NCI-H2107 treated with DMSO at 0.1 percent for 48 hours (cell line): ENCODE data around the gene DRC1.

ENCODE experiments used
- DNase-seq: peaks from one replicate; lab custom pipeline; 2025; ENCODE audit not compliant: unreplicated experiment; lab: John Stamatoyannopoulos, UW

DRC1 gene

DNA sequence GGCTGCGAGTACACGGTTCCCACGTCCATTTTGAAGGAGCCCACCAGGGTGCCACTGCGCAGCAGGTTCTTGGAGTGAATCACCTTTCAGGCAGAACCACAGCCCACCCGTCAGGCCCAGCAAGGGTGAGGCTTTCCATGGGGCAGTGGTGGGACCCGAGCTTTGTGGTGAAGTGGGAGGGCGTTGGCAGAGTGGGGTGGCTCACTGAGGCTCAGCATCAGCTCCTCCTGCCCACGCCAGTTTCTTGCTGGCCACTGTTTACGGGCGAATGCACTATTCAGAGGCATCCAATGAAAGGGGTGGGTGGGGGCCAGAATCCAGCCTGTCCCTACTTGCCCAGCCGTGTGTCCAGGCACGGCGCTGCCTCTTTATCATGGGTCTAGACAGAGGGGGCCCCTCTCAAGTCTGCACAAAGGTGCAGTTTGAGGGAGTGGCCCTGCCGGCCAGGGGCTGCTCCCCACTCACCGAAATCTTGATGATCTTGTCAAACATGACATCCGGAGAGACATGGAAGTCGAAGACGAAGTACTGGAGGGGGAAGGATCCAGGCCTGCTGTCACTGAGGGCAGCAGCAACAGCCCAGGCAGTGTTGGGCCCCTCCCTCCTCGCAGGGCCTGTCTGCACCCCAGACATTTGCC, 87.6 kb downstream of the DRC1 start:
- no peak for DNase-seq

DNA sequence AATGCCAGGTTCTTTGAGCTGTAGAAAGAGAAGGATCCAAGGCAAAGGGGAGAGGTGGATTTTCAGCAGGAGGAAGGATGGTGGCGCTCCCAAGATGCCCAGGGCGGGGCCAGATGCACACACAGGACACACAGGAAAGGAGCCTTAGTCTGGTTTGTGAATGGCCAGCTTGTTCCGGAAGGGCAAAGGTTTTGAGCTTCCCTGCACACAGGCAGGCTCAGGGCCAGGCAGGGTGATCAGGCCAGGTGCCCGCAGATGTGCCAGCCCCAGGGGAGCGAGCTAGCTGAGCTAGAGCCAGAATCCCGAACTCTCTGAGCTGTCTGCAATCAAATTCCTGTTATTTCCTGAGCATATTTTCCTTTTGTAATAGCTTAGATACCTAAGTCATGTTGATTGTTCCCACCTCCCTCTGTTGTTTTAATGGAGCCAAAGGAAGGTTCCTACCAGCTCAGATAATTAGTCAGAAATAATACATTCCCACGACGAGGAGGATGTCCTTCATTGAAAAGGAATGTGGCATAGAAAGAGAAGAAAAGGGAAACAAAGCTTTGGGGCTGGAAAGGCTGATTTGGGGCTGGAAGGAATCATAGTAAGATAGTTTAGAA, 89.9 kb downstream of the DRC1 start:
- DNase-seq, result no peak

DNA sequence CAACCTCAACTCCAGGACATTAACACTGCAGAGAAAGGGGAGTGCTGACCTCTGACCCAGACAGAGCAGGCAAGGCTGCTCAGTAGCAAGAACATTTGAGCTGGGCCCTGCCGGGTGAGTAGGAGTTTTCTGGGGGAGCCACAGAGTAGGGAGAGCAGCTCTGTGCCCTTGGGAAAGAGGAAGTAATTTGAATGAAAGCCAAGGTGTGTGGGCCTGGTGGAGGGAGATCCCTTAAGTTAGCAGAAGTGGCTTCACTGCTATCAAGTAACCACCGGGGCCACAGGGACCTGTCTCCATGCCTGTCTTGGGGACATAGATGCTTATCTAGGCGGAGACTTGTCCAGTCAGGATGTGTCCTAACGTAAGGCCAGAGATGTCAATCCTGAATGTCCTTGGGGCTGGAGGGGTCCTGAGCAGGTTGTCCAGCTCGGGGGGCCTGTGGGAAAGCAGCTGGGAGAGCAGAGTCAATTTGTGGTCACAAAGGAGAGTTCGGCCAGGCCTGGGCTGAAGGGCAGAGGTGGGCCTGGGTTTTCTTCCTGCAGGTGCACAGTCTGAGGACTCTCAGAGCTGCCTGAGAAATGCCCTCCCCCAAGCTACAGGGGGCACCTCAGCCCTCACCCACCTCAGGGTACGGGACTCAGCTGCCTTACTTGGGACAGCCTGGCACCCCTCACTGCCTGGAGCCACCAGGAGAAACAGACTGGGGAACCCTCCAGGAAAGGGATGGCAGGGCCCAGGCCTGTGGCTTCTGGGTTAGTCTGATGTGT, 91.2 kb downstream of the DRC1 start:
- DNase-seq, result no peak

DNA sequence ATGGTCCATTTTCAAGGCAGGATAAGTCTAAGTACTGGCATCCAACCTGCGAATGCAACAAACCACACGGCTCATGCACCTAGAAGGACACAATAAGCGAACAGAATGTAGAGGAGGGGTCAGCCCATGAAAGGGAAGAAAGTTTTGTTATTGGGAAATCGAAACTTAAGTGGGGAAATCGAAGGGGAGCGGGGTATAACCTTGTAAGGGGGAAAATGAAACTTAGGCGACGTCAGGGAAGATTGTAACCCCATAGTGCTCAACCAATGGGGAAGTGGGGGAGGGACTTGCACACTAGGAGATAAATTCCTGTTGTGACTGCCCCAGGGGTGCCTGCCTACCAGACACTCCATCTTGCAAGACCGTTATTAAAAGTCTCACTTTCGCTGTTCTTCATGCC, 91.8 kb downstream of the DRC1 start:
- no peak for DNase-seq

DNA sequence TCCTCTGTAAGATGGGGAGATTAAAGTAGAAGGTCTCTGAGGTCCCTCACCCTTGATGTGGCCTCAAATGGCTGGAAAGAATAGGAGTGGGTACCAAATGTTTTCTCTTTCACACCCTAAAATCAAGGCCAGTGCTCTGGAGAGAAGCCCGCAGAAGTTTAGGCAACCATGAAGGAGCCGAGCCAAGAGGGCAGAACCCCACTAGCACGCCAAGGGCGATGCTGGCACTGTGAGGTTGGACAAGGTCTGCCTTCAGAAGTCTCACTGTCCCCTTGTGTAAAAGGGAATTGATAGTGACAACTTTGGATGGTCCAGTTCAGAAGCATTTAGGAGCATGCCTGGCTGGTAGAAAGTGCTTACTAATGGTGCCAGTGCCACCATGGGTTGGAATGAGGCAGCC, 92.5 kb downstream of the DRC1 start:
- no peak for DNase-seq

DNA sequence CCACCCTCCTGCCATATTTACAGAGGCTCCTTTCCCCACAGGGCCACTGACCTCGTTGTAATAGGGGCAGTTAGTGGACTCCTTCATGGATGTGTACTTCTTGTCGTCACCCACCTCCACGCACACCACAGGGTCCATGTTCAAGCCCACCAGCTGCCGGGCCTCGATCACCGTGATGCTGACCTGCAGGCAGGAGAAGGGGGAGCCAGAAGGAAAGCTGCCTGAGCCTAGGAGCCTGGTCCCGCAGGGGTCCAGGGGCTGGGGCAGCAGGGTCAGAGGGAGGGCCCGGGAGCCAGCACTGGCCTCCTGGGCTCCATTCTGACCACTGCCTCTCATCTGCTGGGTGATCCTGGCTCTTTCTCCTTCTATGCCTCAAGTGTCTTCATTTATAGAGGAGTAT, 93.2 kb downstream of the DRC1 start:
- no peak for DNase-seq

DNA sequence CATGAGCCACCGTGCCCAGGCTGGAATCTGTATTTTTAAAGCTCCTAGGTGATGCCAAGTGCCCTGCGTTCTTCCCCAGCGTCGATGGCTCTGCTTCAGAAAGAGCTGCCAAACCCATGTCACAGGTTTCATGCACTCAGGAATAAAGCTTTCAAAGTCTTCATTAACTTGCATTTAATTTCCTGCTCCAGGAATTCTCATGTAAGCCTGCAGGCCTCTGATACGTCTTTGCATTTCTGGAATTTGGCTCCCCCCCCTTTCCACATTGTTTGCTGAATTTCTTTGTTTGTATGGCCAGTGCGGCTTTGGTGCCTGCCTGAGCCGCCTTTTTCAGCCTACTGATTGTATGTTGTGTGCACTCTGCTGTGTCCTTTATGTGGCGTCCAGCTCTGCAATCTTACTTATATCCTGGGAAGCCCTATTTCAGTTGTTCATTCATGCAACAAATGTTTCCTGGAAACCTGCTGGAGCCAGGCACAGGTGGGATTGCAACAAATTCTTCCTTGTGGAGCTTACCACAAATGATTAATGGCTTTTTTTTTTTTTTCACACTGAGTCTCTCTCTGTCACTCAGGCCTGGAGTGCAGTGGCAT, 94.1 kb downstream of the DRC1 start:
- DNase-seq, result peak; percentile 73

DNA sequence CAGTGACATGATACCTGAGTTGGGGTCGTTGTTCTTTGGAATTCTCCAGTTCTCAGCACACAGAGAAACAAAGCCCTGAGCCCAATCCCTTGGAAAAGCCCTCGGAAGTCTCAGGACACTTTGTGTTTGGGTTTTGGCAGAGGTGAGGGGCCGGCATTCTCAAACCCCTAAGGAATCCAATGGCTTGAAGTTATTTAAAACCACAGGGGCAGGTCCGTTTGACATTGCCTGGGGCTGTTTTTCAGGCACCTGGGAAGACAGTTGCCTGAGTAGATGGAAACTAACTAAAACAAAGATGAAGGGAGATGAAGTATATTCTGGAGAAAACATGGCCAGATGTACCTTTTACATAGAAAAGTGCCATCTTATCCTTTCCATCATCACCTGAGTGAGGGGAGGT, 98.7 kb downstream of the DRC1 start:
- DNase-seq, result no peak

DNA sequence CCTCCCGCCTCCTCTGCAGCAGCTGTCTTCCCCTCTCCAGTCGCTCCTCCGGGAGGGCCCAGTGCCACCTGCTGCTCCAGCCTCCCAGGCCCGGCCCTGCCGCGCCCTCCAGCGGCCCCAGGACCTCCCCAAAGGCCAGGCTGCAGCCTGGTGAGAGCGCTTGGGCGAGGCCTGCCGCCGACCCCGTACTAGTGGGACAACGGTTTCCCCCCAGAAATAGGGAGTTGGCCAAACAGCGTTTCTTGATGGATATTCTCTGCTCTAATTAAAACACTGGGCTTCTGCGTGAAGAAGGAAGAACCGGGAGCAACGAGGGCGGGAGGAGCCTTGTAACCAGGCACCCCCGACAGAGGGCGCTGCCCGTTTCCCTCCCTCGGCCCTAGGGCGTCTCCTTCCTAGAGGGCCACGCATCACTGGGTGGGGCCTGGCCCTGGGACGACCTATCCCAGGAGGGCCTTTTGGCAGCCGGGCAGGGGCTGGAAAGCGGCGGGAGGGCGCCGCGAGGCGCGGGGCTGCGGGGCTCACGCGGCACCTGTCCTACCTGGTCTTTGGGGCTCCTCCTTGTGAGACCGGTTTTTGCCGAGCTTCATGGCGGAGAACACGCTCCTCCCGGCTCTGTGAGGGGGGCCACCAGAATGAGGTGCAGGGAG, 101.6 kb downstream of the DRC1 start:
- peak; percentile 84 for DNase-seq

DNA sequence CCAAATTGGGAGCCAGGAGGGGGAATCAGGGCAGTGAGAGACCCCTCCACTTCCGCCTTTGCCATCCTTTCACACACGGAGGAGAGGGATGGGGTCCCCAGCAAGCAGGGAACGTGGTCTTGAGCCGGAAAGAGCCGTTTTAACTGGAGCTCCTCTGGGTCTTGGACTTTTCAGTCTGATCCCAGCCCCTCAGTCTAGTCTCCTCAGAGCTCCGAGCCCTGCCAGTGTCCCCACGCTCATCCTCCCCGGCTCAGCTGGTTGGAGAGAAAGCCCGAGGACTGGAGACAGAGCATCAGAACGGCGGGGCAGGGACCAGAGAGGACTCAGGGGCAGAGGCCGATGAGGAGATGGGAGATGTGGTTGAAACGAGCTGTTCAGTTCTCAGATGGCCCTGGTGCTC, 102.3 kb downstream of the DRC1 start:
- DNase-seq, result no peak

DNA sequence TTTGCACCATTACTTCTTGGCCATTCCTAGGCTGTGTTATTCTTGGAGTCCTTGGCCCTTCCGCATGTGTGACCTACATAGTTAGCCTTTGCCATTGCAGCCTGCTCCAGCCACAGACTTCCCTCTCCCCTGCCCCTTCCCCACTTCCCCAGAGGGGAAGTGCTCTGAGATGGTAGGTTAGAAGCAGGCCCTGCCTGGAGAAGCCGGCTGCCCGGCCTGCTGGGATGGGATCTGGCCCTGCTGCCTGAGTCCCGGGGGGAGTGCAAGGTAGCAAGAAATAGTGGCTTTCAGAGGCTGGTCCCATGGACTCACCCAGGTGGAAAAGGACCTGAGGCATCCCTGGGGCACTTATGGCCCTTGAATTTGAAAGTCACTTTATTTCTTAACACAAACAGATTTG, 104.6 kb downstream of the DRC1 start:
- DNase-seq, result no peak
